Calu3 (cell line): ENCODE results near the gene EDEM2. TPM values are rescaled to one million over a fixed set of nuclear protein-coding genes. Genes with fewer than 3 reads are reported as not detected.
"Not testable (repeated sequence)": the region's sequence is repeated elsewhere in the genome, so short reads cannot be mapped to it uniquely, and the experiment has no call there.

Experiments
- BruUV-seq: library from RNA; stranded (reverse); fragments of 400-500 nt; replicated peaks from 2 replicates; lab custom pipeline; 2021; lab: Mats Ljungman, UMichigan
- CTCF ChIA-PET: fragments of 300-600 bp; sonication (Branson Sonifier 250); formaldehyde crosslinking; loops from one replicate; lab custom pipeline; 2022; ENCODE audit warnings: antibody characterized with exemption; lab: Charles Lee
- DNase-seq: peaks from one replicate; pipeline ENCODE4 v3.0.0; 2022
- H3K27ac Mint-ChIP-seq: one replicate; pipeline ENCODE4 v1.8.0; 2022; ENCODE audit warnings: mixed read lengths; ENCODE audit not compliant: unreplicated experiment
- H3K27me3 Mint-ChIP-seq: one replicate; pipeline ENCODE4 v1.8.0; 2022; ENCODE audit warnings: mixed read lengths; ENCODE audit not compliant: unreplicated experiment
- H3K36me3 Mint-ChIP-seq: one replicate; pipeline ENCODE4 v1.8.0; 2022; ENCODE audit warnings: mild to moderate bottlenecking, moderate library complexity, mixed read lengths; ENCODE audit not compliant: insufficient read depth, unreplicated experiment
- H3K4me1 Mint-ChIP-seq: one replicate; pipeline ENCODE4 v1.8.0; 2022; ENCODE audit warnings: mild to moderate bottlenecking, low read depth, mixed read lengths; ENCODE audit not compliant: unreplicated experiment
- H3K4me3 Mint-ChIP-seq: one replicate; pipeline ENCODE4 v1.8.0; 2022; ENCODE audit warnings: mild to moderate bottlenecking, low read depth, moderate library complexity, mixed read lengths; ENCODE audit not compliant: unreplicated experiment
- H3K9me3 Mint-ChIP-seq: one replicate; pipeline ENCODE4 v1.8.0; 2022; ENCODE audit warnings: low read depth, mixed read lengths; ENCODE audit not compliant: unreplicated experiment
- intact Hi-C: fragments of 100-400 bp; cut with micrococcal nuclease; formaldehyde crosslinking; loops from one replicate; pipeline ENCODE4 v1.10.0; 2022; ENCODE audit not compliant: unreplicated experiment
- total RNA-seq: library from RNA; stranded (reverse); gene quantifications from 2 replicates; pipeline ENCODE4 v1.2.3, GENCODE V29; 2022
- TF ChIP-seq, protein P1 (sequence below): fragments of 200-600 bp; IDR thresholded peaks from one replicate; pipeline ENCODE4 v1.8.0; 2022; ENCODE audit warnings: antibody characterized with exemption; ENCODE audit not compliant: unreplicated experiment

Gene EDEM2
- total RNA-seq, 1 experiment from 2014 or later: 49.4 TPM

- H3K27ac Mint-ChIP-seq: peak overlapping the region; percentile 5
- peaks cover 13% of the 10 kb centered on the region for H3K4me1 Mint-ChIP-seq
- H3K9me3 Mint-ChIP-seq: no peaks in the 10 kb centered on the region
- no peaks in the 10 kb centered on the region for H3K27me3 Mint-ChIP-seq
- DNase-seq: no peak
- no TSS peak for BruUV-seq
- intact Hi-C loops: no loop called here
- CTCF ChIA-PET: interaction anchor here (1.5 kb wide), 1 partner anchor 26 kb away, joined by 4 read pairs; no protein-coding TSS in a partner anchor
- H3K36me3 Mint-ChIP-seq: peaks cover 8% of the 10 kb centered on the region
- peak overlapping the region; percentile 58 for H3K4me3 Mint-ChIP-seq
- TF ChIP-seq, protein P1, sequence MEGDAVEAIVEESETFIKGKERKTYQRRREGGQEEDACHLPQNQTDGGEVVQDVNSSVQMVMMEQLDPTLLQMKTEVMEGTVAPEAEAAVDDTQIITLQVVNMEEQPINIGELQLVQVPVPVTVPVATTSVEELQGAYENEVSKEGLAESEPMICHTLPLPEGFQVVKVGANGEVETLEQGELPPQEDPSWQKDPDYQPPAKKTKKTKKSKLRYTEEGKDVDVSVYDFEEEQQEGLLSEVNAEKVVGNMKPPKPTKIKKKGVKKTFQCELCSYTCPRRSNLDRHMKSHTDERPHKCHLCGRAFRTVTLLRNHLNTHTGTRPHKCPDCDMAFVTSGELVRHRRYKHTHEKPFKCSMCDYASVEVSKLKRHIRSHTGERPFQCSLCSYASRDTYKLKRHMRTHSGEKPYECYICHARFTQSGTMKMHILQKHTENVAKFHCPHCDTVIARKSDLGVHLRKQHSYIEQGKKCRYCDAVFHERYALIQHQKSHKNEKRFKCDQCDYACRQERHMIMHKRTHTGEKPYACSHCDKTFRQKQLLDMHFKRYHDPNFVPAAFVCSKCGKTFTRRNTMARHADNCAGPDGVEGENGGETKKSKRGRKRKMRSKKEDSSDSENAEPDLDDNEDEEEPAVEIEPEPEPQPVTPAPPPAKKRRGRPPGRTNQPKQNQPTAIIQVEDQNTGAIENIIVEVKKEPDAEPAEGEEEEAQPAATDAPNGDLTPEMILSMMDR: no peak
These were observed 24.3 kb upstream of the EDEM2 start for GRCh38 chr20:35171438-35171752.

DNA sequence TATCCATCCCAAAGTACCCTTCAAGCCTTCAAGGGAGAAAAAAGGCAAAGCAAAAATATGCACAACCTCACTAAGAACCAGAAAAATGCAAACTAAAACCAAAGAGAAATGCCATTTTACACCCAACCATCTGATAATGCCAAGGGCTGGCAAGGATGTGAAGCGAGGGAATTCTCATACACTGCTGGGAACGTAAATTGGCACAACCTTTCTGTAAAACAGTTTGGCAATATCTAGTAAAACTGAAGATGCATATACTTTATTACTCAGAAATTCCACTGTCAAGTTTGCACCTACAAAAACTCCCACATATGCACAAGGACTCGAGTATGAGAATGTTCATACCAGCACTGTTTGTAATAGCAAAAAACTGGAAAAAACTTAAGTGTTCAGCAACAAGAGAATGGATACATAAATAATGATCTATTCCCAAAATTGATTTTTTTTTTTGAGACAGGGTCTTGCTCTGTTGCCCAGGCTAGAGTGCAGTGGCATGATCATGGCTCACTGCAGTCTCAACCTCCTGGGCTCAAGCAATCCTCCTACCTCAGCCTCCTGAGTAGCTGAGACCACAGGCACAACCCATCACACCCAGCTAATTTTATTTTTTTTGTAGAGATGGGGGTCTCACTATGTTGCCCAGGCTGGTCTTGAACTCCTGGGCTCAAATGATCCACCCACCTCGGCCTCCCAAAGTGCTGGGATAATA is 21.7 kb upstream of the EDEM2 start:
- H3K36me3 Mint-ChIP-seq, H3K27ac Mint-ChIP-seq, intact Hi-C loops, H3K27me3 Mint-ChIP-seq, BruUV-seq, DNase-seq, H3K4me3 Mint-ChIP-seq, H3K9me3 Mint-ChIP-seq, CTCF ChIA-PET: not testable (repeated sequence)
- peaks cover 13% of the 10 kb centered on the region for H3K4me1 Mint-ChIP-seq

DNA sequence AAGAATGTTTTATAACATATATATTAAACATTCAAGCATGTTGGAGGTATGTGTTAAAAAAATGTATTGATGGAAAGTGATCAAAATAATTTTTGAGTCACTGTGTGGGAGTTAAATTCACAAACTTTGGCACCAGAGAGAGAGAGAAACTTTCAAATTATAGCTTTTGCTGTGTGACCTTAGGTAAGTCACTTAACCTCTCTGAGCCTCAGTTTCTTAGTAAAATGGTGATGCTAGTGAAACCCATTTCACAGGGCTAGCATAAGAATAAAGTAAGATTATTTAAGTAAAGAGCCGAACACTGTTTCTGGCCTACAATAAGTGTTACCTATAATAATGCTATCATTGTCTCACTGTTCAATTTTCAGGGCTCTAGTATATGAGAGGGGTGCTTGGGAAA is 20.7 kb upstream of the EDEM2 start:
- Mint-ChIP-seq H3K9me3 (no peaks in the 10 kb centered on the region), H3K4me1 (peaks cover 13% of the 10 kb centered on the region), H3K4me3 (no peak overlapping the region), H3K27me3 (peaks cover 11% of the 10 kb centered on the region), H3K27ac (no peak overlapping the region), H3K36me3 (peaks cover 8% of the 10 kb centered on the region)
- no peak for DNase-seq
- TF ChIP-seq, protein P1: no peak
- intact Hi-C loops: no loop called here
- BruUV-seq: no TSS peak
- CTCF ChIA-PET: interaction anchor here (0.7 kb wide), 1 partner anchor 66 kb away, joined by 6 read pairs; no protein-coding TSS in a partner anchor

DNA sequence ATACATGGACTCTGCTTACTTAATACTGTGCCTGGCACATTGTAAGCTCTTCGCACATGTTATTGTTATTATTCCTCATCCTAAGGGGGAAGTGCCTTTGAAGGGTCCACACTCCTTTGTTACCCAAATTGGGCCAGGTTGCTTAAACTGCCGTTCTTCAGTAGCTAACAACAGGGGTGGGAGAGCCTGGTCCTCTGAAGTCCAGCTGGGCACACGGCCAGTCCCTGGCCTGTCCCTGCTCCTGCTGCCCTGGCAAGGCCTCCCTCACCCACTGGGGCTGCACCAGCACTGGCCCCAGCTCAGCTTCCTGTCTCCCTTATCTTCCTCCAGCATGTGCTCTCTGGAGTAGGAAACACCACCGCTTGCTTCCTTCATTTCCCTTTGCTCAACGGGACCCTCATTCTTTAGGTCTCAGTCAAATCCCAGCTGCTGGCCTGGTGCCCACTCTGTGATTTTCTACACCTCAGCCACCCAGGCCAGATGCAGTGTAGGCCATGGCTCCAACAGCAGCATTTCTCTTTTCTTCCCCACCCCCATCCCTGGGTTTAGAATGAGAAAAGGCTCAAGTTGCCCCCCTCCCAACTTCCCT is 19.2 kb upstream of the EDEM2 start:
- CTCF ChIA-PET: interaction anchor here (0.6 to 2.1 kb wide), 6 partner anchors 13 to 138 kb away, joined by 3 to 5 read pairs (median 4); no protein-coding TSS in a partner anchor
- no peaks in the 10 kb centered on the region for H3K36me3 Mint-ChIP-seq
- BruUV-seq: no TSS peak
- H3K9me3 Mint-ChIP-seq: no peaks in the 10 kb centered on the region
- TF ChIP-seq, protein P1: no peak
- H3K27me3 Mint-ChIP-seq: peaks cover 18% of the 10 kb centered on the region
- H3K4me3 Mint-ChIP-seq: no peak overlapping the region
- no peak for DNase-seq
- intact Hi-C loops: no loop called here
- H3K27ac Mint-ChIP-seq: no peak overlapping the region
- peaks cover 2% of the 10 kb centered on the region for H3K4me1 Mint-ChIP-seq
